Neuron (in vitro differentiated cells): ENCODE results near the gene BNC2.

Experiments used
- H2AFZ ChIP-seq: one replicate; pipeline ENCODE4 v1.6.1; 2013; ENCODE audit warnings: low read depth, mild to moderate bottlenecking, inconsistent platforms, low read length, moderate library complexity
- H3K27me3 ChIP-seq: one replicate; pipeline ENCODE4 v1.6.1; 2013; ENCODE audit warnings: low read length; ENCODE audit not compliant: insufficient read depth
- H3K36me3 ChIP-seq: one replicate; pipeline ENCODE4 v1.6.1; 2013; ENCODE audit warnings: low read length; ENCODE audit not compliant: insufficient read depth
- H3K4me1 ChIP-seq: one replicate; pipeline ENCODE4 v1.6.1; 2013; ENCODE audit warnings: low read length; ENCODE audit not compliant: insufficient read depth
- H3K4me3 ChIP-seq: 2 replicates; pipeline ENCODE4 v1.5.1; 2013; ENCODE audit warnings: mild to moderate bottlenecking, low read length, moderate library complexity
- H3K9me3 ChIP-seq: one replicate; pipeline ENCODE4 v1.6.1; 2013; ENCODE audit warnings: low read length

The BNC2 gene

GRCh38 chr9:16656432-16657169 lies 213.9 kb downstream of the BNC2 start:
- no peaks in the 10 kb centered on the region for H3K36me3 ChIP-seq
- H2AFZ ChIP-seq, result no peak overlapping the region
- peaks cover 12% of the 10 kb centered on the region for H3K4me1 ChIP-seq
- no peaks in the 10 kb centered on the region for H3K9me3 ChIP-seq
- no peak overlapping the region for H3K4me3 ChIP-seq
- peaks cover 10% of the 10 kb centered on the region for H3K27me3 ChIP-seq

DNA sequence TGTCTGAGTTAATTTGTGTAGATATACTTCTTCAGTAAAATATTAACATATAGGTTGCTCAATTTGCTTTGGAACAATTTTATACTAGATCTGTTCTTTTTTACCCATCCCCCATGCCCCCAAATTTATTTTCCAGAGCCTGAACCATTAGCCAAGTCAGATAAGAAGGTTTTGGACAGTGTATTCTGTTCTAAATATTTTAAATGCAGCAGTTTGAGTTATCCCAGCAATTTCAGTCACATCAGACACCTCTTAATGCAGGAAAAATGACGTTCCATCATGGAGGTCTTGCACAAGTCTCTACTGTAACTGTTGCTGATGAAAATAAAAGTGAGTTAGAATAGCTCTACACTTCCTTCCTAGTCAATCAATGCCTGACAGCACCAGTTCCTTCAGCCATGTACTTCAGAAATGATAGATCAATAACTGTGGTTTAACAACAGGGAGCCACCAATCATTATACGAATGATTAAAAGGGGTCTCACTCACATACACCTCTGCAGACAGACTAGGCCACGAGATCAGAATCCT lies 215.8 kb downstream of the BNC2 start:
- Histone ChIP-seq H3K4me1 (peaks cover 12% of the 10 kb centered on the region), H3K4me3 (no peak overlapping the region)

DNA sequence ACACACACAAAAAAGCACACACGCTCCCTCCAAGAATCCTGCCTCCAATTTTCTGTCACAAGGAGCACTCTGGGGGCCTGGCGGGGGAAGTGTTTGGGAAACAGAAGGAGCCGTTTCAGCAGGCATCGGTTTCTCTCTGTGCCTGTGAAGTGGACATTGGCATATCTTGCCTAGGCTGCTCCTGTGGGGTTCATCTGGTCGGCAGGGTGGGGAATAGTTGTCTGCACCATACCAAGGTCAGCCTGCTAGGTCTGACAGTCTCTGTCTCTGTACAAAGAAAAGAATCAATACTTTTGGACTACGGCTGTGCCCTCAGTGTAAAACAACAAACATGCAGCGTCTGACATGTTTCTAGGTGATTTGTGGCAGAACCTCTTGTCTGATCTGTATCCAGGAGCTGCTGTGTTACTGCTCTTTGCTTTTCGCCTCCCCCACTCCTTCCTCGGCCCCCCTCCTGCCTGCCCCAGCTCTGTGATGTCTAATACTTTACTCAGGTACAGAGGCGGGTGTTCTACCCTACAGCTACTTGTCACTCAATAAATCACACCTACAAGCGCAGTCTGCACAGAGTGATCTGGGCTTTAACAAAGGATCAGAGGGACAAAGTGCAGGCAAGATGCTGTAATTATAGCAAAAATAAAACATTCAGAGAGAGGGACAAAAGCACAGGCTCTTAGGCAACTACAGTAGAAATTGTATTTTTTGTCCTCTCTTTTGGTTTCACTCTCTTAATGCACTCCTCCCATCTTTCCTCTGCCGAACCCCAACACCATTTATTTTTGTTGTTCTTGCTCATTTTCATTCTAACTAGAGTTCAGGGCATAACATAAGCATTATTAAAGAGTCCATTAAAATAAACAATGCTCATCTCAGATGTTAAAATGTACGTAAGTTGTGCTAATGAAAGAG lies 216.7 kb downstream of the BNC2 start:
- Histone ChIP-seq H3K27me3 (peaks cover 10% of the 10 kb centered on the region), H3K9me3 (no peaks in the 10 kb centered on the region), H3K36me3 (no peaks in the 10 kb centered on the region), H2AFZ (no peak overlapping the region), H3K4me1 (peaks cover 12% of the 10 kb centered on the region), H3K4me3 (no peak overlapping the region)

More for the DNA sequence above, 215.8 kb downstream of the BNC2 start:
- Histone ChIP-seq H3K27me3 (peaks cover 10% of the 10 kb centered on the region), H2AFZ (no peak overlapping the region), H3K9me3 (no peaks in the 10 kb centered on the region), H3K36me3 (no peaks in the 10 kb centered on the region)

GRCh38 chr9:16652582-16652981 lies 217.9 kb downstream of the BNC2 start:
- H2AFZ ChIP-seq, result no peak overlapping the region
- peaks cover 12% of the 10 kb centered on the region for H3K4me1 ChIP-seq
- H3K27me3 ChIP-seq, result peaks cover 10% of the 10 kb centered on the region
- H3K4me3 ChIP-seq, result no peak overlapping the region
- H3K36me3 ChIP-seq, result no peaks in the 10 kb centered on the region
- H3K9me3 ChIP-seq, result no peaks in the 10 kb centered on the region

- peaks cover 17% of the 10 kb centered on the region for H3K4me1 ChIP-seq
- peaks cover 3% of the 10 kb centered on the region for H3K27me3 ChIP-seq
- H3K9me3 ChIP-seq, result no peaks in the 10 kb centered on the region
- no peak overlapping the region for H3K4me3 ChIP-seq
- no peak overlapping the region for H2AFZ ChIP-seq
- no peaks in the 10 kb centered on the region for H3K36me3 ChIP-seq
Measured at GRCh38 chr9:16651446-16651964, 219.0 kb downstream of the BNC2 start.

DNA sequence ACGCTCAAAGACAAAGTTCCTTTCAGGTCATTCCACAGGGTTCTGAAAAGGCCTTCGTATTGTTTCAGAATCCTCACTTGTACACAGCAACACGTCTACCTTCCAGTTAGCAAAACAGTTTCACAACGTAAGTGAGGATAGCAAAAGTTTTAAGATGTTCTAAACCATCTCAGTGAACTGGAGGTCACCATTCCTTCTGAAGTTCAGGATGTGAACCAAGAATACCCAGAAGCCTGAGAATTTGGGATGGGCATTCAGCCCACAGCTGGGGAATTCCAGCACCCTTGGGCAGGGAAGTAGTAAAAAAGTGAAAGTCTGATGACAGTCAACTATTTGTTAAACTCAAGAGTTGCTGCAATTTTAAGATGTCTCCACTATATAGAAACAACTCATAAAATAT lies 224.5 kb downstream of the BNC2 start:
- Histone ChIP-seq H3K27me3 (no peaks in the 10 kb centered on the region), H3K36me3 (no peaks in the 10 kb centered on the region), H3K4me1 (peaks cover 6% of the 10 kb centered on the region), H3K4me3 (no peak overlapping the region), H3K9me3 (no peaks in the 10 kb centered on the region), H2AFZ (no peak overlapping the region)

GRCh38 chr9:16642421-16643109 lies 227.9 kb downstream of the BNC2 start:
- Histone ChIP-seq H3K9me3 (no peaks in the 10 kb centered on the region), H3K4me3 (no peak overlapping the region), H3K4me1 (peaks cover 6% of the 10 kb centered on the region), H3K36me3 (no peaks in the 10 kb centered on the region), H3K27me3 (no peaks in the 10 kb centered on the region), H2AFZ (no peak overlapping the region)

DNA sequence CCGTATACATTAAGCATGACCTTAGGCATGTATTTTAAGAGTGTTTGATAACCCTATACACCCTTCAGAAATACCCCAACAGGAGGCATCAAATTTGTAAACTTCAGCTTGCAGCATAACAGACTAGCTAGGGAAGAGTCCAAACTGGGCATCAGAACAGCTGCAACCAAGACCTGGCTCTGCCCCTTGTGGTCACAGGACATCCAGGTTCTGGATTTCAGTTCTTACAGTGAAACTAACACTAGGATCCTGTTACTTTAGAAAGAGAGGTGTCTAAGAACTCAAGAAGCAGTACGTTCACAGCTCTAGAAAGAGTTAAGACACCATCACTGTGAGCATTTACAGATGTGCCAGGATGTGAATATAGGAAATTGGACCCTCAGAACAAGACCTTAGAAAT lies 229.8 kb downstream of the BNC2 start:
- Histone ChIP-seq H2AFZ (no peak overlapping the region), H3K36me3 (no peaks in the 10 kb centered on the region), H3K27me3 (no peaks in the 10 kb centered on the region), H3K9me3 (no peaks in the 10 kb centered on the region), H3K4me1 (no peaks in the 10 kb centered on the region), H3K4me3 (no peak overlapping the region)

- H2AFZ ChIP-seq, result no peak overlapping the region
- no peaks in the 10 kb centered on the region for H3K9me3 ChIP-seq
- H3K4me1 ChIP-seq, result no peaks in the 10 kb centered on the region
- H3K36me3 ChIP-seq, result no peaks in the 10 kb centered on the region
- H3K27me3 ChIP-seq, result no peaks in the 10 kb centered on the region
- H3K4me3 ChIP-seq, result no peak overlapping the region
Measured at GRCh38 chr9:16639644-16640043, 230.8 kb downstream of the BNC2 start.

GRCh38 chr9:16637911-16638310 lies 232.6 kb downstream of the BNC2 start:
- Histone ChIP-seq H3K4me3 (no peak overlapping the region), H3K27me3 (no peaks in the 10 kb centered on the region), H2AFZ (no peak overlapping the region), H3K36me3 (no peaks in the 10 kb centered on the region), H3K9me3 (no peaks in the 10 kb centered on the region), H3K4me1 (no peaks in the 10 kb centered on the region)

- no peak overlapping the region for H3K4me3 ChIP-seq
- no peaks in the 10 kb centered on the region for H3K9me3 ChIP-seq
- H3K4me1 ChIP-seq, result no peaks in the 10 kb centered on the region
- no peaks in the 10 kb centered on the region for H3K36me3 ChIP-seq
- H3K27me3 ChIP-seq, result no peaks in the 10 kb centered on the region
- H2AFZ ChIP-seq, result no peak overlapping the region
Measured at GRCh38 chr9:16637218-16637617, 233.3 kb downstream of the BNC2 start.

- Histone ChIP-seq H2AFZ (no peak overlapping the region), H3K27me3 (no peaks in the 10 kb centered on the region), H3K36me3 (no peaks in the 10 kb centered on the region), H3K4me3 (no peak overlapping the region), H3K9me3 (no peaks in the 10 kb centered on the region), H3K4me1 (no peaks in the 10 kb centered on the region)
Measured at GRCh38 chr9:16633794-16634193, 236.7 kb downstream of the BNC2 start.
